ENCODE measurements around the gene SLC25A45.
A peak's percentile ranks its signal among the peaks of the same experiment; 100 is the strongest.
"Not testable (repeated sequence)": the region's sequence is repeated elsewhere in the genome, so short reads cannot be mapped to it uniquely, and the experiment has no call there.

Gene SLC25A45

DNA sequence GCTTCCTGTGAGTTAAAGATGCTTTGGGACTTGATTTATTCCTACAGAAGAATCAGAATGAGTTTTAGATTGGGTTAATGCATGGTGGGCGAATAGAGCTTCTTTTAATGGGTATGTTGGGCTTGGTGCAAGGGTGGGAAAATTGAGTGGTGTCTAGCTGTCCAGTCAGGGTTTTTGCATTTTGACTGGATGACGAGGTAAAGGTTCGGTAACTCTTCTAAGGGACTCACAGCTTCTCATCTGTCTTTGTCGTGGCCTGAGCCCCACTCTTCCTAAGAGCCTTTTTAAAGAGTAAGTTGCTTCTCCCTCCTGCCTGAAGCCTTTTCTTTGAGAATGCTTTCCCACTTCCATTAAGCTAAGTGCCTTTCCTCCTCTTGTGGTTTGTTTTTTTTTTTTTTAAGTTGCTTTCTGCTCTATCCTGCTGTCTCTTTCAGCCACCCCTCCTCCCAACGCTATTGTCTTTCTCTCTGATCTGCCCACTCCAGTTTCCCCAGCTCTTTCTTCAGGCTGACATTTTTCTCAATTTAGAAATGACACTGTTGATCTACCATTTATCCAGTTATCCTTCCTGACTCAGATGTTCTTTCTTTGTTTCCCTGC, 47.6 kb downstream of the SLC25A45 start:
- Histone ChIP-seq H3K27me3 (replicated peaks; ENCODE audit: control insufficient read depth, insufficient read depth, low read length) (no peaks in the 10 kb centered on the region), H3K4me3 (replicated peaks; ENCODE audit: low read depth, low read length) (peak overlapping the region; percentile 99), H3K36me3 (ENCODE audit: control insufficient read depth, insufficient read depth, low read length) (peaks cover 4% of the 10 kb centered on the region)
- no peak for DNase-seq (ENCODE audit: extremely low read depth, insufficient read length)
- TF ChIP-seq CTCF (IDR thresholded peaks at IDR 0.05; ENCODE audit: insufficient read depth, low read length, poor library complexity, severe bottlenecking): no peak

DNA sequence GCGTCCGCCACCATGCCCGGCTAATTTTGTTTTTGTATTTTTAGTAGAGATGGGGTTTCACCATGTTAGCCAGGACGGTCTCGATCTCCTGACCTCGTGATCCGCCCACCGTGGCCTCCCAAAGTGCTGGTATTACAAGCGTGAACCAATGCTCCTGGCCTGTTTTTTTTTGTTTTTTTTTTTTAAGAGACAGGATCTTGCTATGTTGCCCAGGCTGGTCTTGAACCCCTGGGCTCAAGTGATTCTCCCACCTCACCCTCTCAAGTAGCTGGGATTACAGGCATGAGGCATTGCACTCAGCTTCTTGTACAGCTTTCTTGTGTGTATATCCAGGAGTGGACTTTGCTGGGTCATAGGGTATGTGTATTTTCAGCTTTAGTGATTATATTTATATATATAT, 49.9 kb downstream of the SLC25A45 start:
- H3K4me3 ChIP-seq (replicated peaks; ENCODE audit: low read depth, low read length); H3K27me3 ChIP-seq (replicated peaks; ENCODE audit: control insufficient read depth, insufficient read depth, low read length); DNase-seq (ENCODE audit: extremely low read depth, insufficient read length); H3K36me3 ChIP-seq (ENCODE audit: control insufficient read depth, insufficient read depth, low read length): not testable (repeated sequence)

GRCh38 chr11:65330544-65330943, 51.9 kb downstream of the SLC25A45 start:
- Histone ChIP-seq H3K4me3 (replicated peaks; ENCODE audit: low read depth, low read length) (no peak overlapping the region), H3K27me3 (replicated peaks; ENCODE audit: control insufficient read depth, insufficient read depth, low read length) (no peaks in the 10 kb centered on the region), H3K36me3 (ENCODE audit: control insufficient read depth, insufficient read depth, low read length) (no peaks in the 10 kb centered on the region)
- no peak for TF ChIP-seq CTCF (IDR thresholded peaks at IDR 0.05; ENCODE audit: insufficient read depth, low read length, poor library complexity, severe bottlenecking)
- DNase-seq (ENCODE audit: extremely low read depth, insufficient read length): no peak

DNA sequence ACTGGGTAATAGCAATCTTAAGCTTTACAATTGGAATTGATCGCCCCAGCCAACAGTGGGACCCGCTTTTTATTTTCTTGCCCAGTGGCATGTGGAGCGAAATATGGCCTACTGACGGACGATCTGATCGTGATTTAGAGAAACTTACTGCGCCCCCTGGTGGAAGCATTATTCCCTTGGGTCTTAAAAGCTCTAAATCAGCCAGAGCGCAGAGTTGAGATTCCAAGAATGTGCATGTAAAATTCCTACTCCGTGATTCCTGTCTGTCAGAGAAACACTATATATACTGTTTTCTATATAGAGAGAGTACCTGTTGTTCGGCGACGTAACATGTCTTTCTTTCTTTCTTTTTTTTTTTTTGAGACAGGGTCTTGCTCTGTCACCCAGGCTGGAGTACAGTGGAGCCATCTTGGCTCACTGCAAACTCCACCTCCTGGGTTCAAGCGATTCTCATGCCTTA, 52.5 kb downstream of the SLC25A45 start:
- TF ChIP-seq CTCF (IDR thresholded peaks at IDR 0.05; ENCODE audit: insufficient read depth, low read length, poor library complexity, severe bottlenecking): peak; percentile 81
- no peaks in the 10 kb centered on the region for H3K36me3 ChIP-seq (ENCODE audit: control insufficient read depth, insufficient read depth, low read length)
- no peak overlapping the region for H3K4me3 ChIP-seq (replicated peaks; ENCODE audit: low read depth, low read length)
- peak; percentile 40 for DNase-seq (ENCODE audit: extremely low read depth, insufficient read length)
- H3K27me3 ChIP-seq (replicated peaks; ENCODE audit: control insufficient read depth, insufficient read depth, low read length): no peaks in the 10 kb centered on the region

- DNase-seq (ENCODE audit: extremely low read depth, insufficient read length): no peak
- no peak for TF ChIP-seq CTCF (IDR thresholded peaks at IDR 0.05; ENCODE audit: insufficient read depth, low read length, poor library complexity, severe bottlenecking)
- Histone ChIP-seq H3K27me3 (replicated peaks; ENCODE audit: control insufficient read depth, insufficient read depth, low read length) (no peaks in the 10 kb centered on the region), H3K36me3 (ENCODE audit: control insufficient read depth, insufficient read depth, low read length) (no peaks in the 10 kb centered on the region), H3K4me3 (replicated peaks; ENCODE audit: low read depth, low read length) (no peak overlapping the region)
These were observed 53.0 kb downstream of the SLC25A45 start for GRCh38 chr11:65329478-65329877.

DNA sequence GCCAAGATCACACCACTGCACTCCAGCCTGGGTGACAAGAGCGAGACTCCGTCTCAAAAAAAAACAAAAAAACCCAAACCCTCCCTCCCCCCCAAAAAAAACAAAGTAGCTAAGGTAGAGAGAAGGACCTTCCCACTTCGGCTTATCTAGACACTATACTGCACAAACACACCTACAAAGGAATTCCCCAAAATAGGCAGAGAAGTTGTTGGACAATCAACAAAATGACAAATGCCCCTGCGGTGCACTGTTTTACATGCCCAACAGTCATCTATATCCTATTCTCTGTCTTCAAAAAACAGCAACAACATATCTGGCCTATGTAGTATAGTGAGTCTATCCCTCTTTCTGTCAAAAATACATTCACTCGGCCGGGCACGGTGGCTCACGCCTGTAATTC, 55.4 kb downstream of the SLC25A45 start:
- Histone ChIP-seq H3K36me3 (ENCODE audit: control insufficient read depth, insufficient read depth, low read length) (no peaks in the 10 kb centered on the region), H3K27me3 (replicated peaks; ENCODE audit: control insufficient read depth, insufficient read depth, low read length) (no peaks in the 10 kb centered on the region), H3K4me3 (replicated peaks; ENCODE audit: low read depth, low read length) (no peak overlapping the region)
- TF ChIP-seq CTCF (IDR thresholded peaks at IDR 0.05; ENCODE audit: insufficient read depth, low read length, poor library complexity, severe bottlenecking): no peak
- no peak for DNase-seq (ENCODE audit: extremely low read depth, insufficient read length)

Measured in GM06990 (cell line).